ENCODE measurements around the gene NDUFS3.

GRCh38 chr11:47615249-47615648, 36.4 kb downstream of the NDUFS3 start:
- TF ChIP-seq, protein P1, sequence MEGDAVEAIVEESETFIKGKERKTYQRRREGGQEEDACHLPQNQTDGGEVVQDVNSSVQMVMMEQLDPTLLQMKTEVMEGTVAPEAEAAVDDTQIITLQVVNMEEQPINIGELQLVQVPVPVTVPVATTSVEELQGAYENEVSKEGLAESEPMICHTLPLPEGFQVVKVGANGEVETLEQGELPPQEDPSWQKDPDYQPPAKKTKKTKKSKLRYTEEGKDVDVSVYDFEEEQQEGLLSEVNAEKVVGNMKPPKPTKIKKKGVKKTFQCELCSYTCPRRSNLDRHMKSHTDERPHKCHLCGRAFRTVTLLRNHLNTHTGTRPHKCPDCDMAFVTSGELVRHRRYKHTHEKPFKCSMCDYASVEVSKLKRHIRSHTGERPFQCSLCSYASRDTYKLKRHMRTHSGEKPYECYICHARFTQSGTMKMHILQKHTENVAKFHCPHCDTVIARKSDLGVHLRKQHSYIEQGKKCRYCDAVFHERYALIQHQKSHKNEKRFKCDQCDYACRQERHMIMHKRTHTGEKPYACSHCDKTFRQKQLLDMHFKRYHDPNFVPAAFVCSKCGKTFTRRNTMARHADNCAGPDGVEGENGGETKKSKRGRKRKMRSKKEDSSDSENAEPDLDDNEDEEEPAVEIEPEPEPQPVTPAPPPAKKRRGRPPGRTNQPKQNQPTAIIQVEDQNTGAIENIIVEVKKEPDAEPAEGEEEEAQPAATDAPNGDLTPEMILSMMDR (IDR thresholded peaks at IDR 0.05): no peak
- no peak for TF ChIP-seq POLR2A (IDR thresholded peaks at IDR 0.05)

Data from body of pancreas (tissue), 4 donors.